ENCODE data around the gene CCNK.

DNA sequence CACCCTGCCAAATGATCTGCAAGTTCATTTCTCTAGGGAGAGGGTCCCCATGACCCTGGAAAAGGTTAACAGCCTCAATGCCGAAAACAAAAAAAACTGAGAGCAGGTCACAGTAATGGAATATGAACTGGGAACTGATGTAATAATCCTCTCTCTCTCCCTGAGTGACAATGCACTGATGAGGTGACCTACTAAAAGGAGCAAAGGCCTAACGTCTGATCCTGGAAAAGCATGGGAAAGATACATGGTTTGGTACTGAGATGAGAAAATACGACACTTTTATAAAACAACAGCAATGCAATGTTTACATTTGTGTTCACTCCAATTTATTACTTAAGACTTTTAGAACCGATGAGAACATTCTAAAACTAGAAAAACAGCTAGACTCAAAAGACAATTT, 28.2 kb upstream of the CCNK start:
- TF ChIP-seq, protein P1, sequence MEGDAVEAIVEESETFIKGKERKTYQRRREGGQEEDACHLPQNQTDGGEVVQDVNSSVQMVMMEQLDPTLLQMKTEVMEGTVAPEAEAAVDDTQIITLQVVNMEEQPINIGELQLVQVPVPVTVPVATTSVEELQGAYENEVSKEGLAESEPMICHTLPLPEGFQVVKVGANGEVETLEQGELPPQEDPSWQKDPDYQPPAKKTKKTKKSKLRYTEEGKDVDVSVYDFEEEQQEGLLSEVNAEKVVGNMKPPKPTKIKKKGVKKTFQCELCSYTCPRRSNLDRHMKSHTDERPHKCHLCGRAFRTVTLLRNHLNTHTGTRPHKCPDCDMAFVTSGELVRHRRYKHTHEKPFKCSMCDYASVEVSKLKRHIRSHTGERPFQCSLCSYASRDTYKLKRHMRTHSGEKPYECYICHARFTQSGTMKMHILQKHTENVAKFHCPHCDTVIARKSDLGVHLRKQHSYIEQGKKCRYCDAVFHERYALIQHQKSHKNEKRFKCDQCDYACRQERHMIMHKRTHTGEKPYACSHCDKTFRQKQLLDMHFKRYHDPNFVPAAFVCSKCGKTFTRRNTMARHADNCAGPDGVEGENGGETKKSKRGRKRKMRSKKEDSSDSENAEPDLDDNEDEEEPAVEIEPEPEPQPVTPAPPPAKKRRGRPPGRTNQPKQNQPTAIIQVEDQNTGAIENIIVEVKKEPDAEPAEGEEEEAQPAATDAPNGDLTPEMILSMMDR (IDR thresholded peaks at IDR 0.05; ENCODE audit: low read depth, low read length, poor library complexity, severe bottlenecking): no peak
- TF ChIP-seq EZH2phosphoT487 (IDR thresholded peaks at IDR 0.05; ENCODE audit: borderline replicate concordance, low read length): no peak
